Omental fat pad (tissue), 4 donors: Measurements from ENCODE around the gene ITIH5. TPM values are rescaled to one million over a fixed set of nuclear protein-coding genes. Genes with fewer than 3 reads are reported as not detected.

Source experiments
- ATAC-seq: fragments of 150-250 bp; one replicate; pipeline ENCODE4 v1.9.1; 2016; ENCODE audit warnings: mild to moderate bottlenecking, moderate library complexity; ENCODE audit not compliant: low FRiP score
- DNase-seq: peaks from one replicate; pipeline ENCODE4 v3.0.0-alpha.2; 2019; ENCODE audit warnings: low spot score
- total RNA-seq, 4 donors: library from RNA; depleted of rRNA; stranded (reverse); fragments of >200 nt; gene quantifications; one replicate each; pipeline ENCODE4 v1.1.0, GENCODE V29; 2016
- TF ChIP-seq, protein P1 (sequence below), 3 donors: fragments of 450-650 bp; IDR thresholded peaks; one replicate each; pipeline ENCODE4 v1.5.1; 2016 to 2017; ENCODE audit warnings: antibody characterized with exemption in 3 of 3, mild to moderate bottlenecking in 3 of 3, moderate library complexity in 2 of 3

ITIH5 gene
- total RNA-seq, 4 donors from 2014 or later: 50.0 to 263 (median 97.9) TPM

DNA sequence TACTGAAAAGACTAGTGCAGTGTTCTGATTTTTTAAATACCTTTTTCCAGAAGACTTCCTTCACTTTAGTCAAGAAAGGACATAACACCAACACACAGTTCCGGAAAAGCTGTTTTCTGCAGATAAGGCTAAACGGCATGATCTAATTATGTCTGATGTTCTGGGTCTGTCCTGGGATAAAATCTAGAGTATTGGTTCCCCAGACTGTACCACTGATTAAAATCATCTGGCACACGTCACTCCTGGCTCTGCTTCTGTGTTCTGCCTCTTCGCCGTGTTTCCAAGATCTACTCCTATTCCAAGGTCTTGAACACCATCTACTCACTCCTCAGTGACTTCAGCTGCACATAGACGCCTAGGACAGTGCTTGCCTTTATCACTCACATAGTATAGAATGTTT, 155.2 kb downstream of the ITIH5 start:
- DNase-seq (no peak), ATAC-seq (no peak)
- TF ChIP-seq, protein P1, sequence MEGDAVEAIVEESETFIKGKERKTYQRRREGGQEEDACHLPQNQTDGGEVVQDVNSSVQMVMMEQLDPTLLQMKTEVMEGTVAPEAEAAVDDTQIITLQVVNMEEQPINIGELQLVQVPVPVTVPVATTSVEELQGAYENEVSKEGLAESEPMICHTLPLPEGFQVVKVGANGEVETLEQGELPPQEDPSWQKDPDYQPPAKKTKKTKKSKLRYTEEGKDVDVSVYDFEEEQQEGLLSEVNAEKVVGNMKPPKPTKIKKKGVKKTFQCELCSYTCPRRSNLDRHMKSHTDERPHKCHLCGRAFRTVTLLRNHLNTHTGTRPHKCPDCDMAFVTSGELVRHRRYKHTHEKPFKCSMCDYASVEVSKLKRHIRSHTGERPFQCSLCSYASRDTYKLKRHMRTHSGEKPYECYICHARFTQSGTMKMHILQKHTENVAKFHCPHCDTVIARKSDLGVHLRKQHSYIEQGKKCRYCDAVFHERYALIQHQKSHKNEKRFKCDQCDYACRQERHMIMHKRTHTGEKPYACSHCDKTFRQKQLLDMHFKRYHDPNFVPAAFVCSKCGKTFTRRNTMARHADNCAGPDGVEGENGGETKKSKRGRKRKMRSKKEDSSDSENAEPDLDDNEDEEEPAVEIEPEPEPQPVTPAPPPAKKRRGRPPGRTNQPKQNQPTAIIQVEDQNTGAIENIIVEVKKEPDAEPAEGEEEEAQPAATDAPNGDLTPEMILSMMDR (IDR thresholded peaks at IDR 0.05): no peak

Other genes with a start within 250 kb of the ITIH5 start
- gene ITIH2, start 36.4 kb upstream of the ITIH5 start, total RNA-seq: not detected
- gene KIN, start 121.0 kb upstream of the ITIH5 start, total RNA-seq: 1 to 10 TPM; 3.6 to 8.7 (median 7.3) TPM
- 100 to 1,000 TPM; 174 to 218 (median 205) TPM for gene ATP5F1C, start 121.2 kb upstream of the ITIH5 start, total RNA-seq
- gene TAF3, start 151.5 kb upstream of the ITIH5 start, total RNA-seq: 1 to 10 TPM; 4.9 to 8.8 (median 6.4) TPM